GM23338 (cell line): ENCODE results near the gene HOXC9. TPM values are rescaled to one million over a fixed set of nuclear protein-coding genes. Genes with fewer than 3 reads are reported as not detected.
A peak's percentile ranks its signal among the peaks of the same experiment; 100 is the strongest.

Experiments
- ATAC-seq: fragments of 200-7000 bp; cut with Tn5 transposase; 3 replicates; pipeline ENCODE4 v1.9.1; 2020
- DNase-seq: peaks from one replicate; pipeline ENCODE4 v3.0.0-alpha.2; 2015; ENCODE audit warnings: low spot score
- H2AFZ ChIP-seq: fragments of 200-600 bp; sonication (generic); 2 replicates; pipeline ENCODE4 v1.8.0; 2016; ENCODE audit warnings: antibody characterized with exemption, mild to moderate bottlenecking, moderate library complexity
- H3F3A ChIP-seq: fragments of 200-600 bp; sonication (generic); replicated peaks from 2 replicates; pipeline ENCODE4 v1.8.0; 2017; ENCODE audit warnings: antibody characterized with exemption, mixed run types, low read depth
- H3K27ac ChIP-seq: fragments of 200-600 bp; sonication (generic); 2 replicates; pipeline ENCODE4 v1.6.1; 2016; ENCODE audit warnings: low read depth
- H3K27me3 ChIP-seq: fragments of 200-600 bp; sonication (generic); 2 replicates; pipeline ENCODE4 v1.8.0; 2016; ENCODE audit warnings: mild to moderate bottlenecking, mixed run types, moderate library complexity; ENCODE audit not compliant: insufficient read depth
- H3K36me3 ChIP-seq: fragments of 200-600 bp; sonication (generic); 2 replicates; pipeline ENCODE4 v1.8.0; 2016; ENCODE audit warnings: mild to moderate bottlenecking; ENCODE audit not compliant: insufficient read depth
- H3K4me1 ChIP-seq: fragments of 200-600 bp; sonication (generic); 2 replicates; pipeline ENCODE4 v1.8.0; 2016; ENCODE audit warnings: mild to moderate bottlenecking, moderate library complexity; ENCODE audit not compliant: insufficient read depth
- H3K4me2 ChIP-seq: fragments of 200-600 bp; sonication (generic); 2 replicates; pipeline ENCODE4 v1.7.1; 2017; ENCODE audit warnings: mixed run types
- H3K4me3 ChIP-seq: fragments of 200-600 bp; sonication (generic); 2 replicates; pipeline ENCODE4 v1.6.1; 2016; ENCODE audit warnings: mixed run types
- H3K79me2 ChIP-seq: fragments of 200-600 bp; sonication (generic); replicated peaks from 2 replicates; pipeline ENCODE4 v1.8.0; 2017; ENCODE audit warnings: mild to moderate bottlenecking; ENCODE audit not compliant: insufficient read depth
- H3K9me2 ChIP-seq: fragments of 200-600 bp; sonication (generic); 2 replicates; pipeline ENCODE4 v1.8.0; 2017; ENCODE audit not compliant: insufficient read depth
- H4K20me1 ChIP-seq: fragments of 200-600 bp; sonication (generic); replicated peaks from 2 replicates; pipeline ENCODE4 v1.8.0; 2017; ENCODE audit warnings: mild to moderate bottlenecking; ENCODE audit not compliant: insufficient read depth
- H3K27ac Mint-ChIP-seq: 2 replicates; pipeline ENCODE4 v1.8.0; 2020; ENCODE audit warnings: inconsistent platforms, mild to moderate bottlenecking, moderate library complexity, mixed read lengths
- H3K27me3 Mint-ChIP-seq: 3 replicates; pipeline ENCODE4 v1.8.0; 2022; ENCODE audit warnings: low read depth, mild to moderate bottlenecking, moderate library complexity, mixed read lengths, inconsistent platforms; ENCODE audit not compliant: insufficient read depth, poor library complexity
- H3K36me3 Mint-ChIP-seq: 3 replicates; pipeline ENCODE4 v1.8.0; 2021; ENCODE audit warnings: low read depth, mild to moderate bottlenecking, inconsistent platforms, moderate library complexity, mixed read lengths
- H3K4me1 Mint-ChIP-seq: 3 replicates; pipeline ENCODE4 v1.8.0; 2020; ENCODE audit warnings: mild to moderate bottlenecking, inconsistent platforms, mixed read lengths
- H3K4me3 Mint-ChIP-seq: 3 replicates; pipeline ENCODE4 v1.8.0; 2021; ENCODE audit warnings: moderate library complexity, mild to moderate bottlenecking, inconsistent platforms, mixed read lengths
- H3K9me3 Mint-ChIP-seq: 3 replicates; pipeline ENCODE4 v1.8.0; 2020; ENCODE audit warnings: moderate library complexity, mild to moderate bottlenecking, inconsistent platforms, mixed read lengths
- CREB1 ChIP-seq: fragments of 250-450 bp; sonication (Bioruptor Pico); IDR thresholded peaks from 2 replicates; pipeline ENCODE4 v1.5.0; 2020; ENCODE audit warnings: low read depth, mild to moderate bottlenecking, moderate library complexity
- EZH2 ChIP-seq: fragments of 200-600 bp; sonication (generic); IDR thresholded peaks from one replicate; pipeline ENCODE4 v1.8.0; 2017; ENCODE audit warnings: antibody characterized with exemption, mild to moderate bottlenecking, low read depth; ENCODE audit not compliant: unreplicated experiment
- EZH2phosphoT487 ChIP-seq: fragments of 200-600 bp; sonication (generic); IDR thresholded peaks from one replicate; pipeline ENCODE4 v1.8.1; 2018; ENCODE audit warnings: antibody characterized with exemption; ENCODE audit not compliant: unreplicated experiment
- JUNB ChIP-seq: IDR thresholded peaks from one replicate; pipeline ENCODE4 v1.6.1; 2016; ENCODE audit warnings: antibody characterized with exemption; ENCODE audit not compliant: unreplicated experiment
- NANOG ChIP-seq: IDR thresholded peaks from 2 replicates; pipeline ENCODE4 v1.6.1; 2016; ENCODE audit warnings: antibody characterized with exemption, borderline replicate concordance
- POLR2AphosphoS5 ChIP-seq: IDR thresholded peaks from 2 replicates; pipeline ENCODE4 v1.6.1; 2016; ENCODE audit warnings: antibody characterized with exemption, low read depth
- REST ChIP-seq: IDR thresholded peaks from one replicate; pipeline ENCODE4 v1.6.1; 2018; ENCODE audit warnings: antibody characterized with exemption; ENCODE audit not compliant: unreplicated experiment
- STAT1 ChIP-seq: IDR thresholded peaks from one replicate; pipeline ENCODE4 v1.6.1; 2016; ENCODE audit warnings: antibody characterized with exemption; ENCODE audit not compliant: unreplicated experiment
- ZNF114 ChIP-seq: fragments of 250-450 bp; sonication (Bioruptor Pico); IDR thresholded peaks from 2 replicates; pipeline ENCODE4 v1.5.0; 2020; ENCODE audit warnings: mild to moderate bottlenecking, moderate library complexity
- ZNF331 ChIP-seq: fragments of 250-450 bp; sonication (Bioruptor Pico); IDR thresholded peaks from 2 replicates; pipeline ENCODE4 v1.5.0; 2020; ENCODE audit warnings: low read depth, mild to moderate bottlenecking, moderate library complexity
- ZNF462 ChIP-seq: fragments of 250-450 bp; sonication (Bioruptor Pico); IDR thresholded peaks from 2 replicates; pipeline ENCODE4 v1.5.0; 2020; ENCODE audit warnings: mild to moderate bottlenecking, moderate library complexity
- polyA plus RNA-seq: library from polyadenylated mRNA; unstranded; fragments of >200 nt; fragmentation: Nextera tagmentation; extraction: Ambion mirVana; gene quantifications from 2 replicates; pipeline ENCODE4 v1.2.1, GENCODE V29; 2016
- total RNA-seq: library from RNA; depleted of rRNA; stranded (reverse); fragments of >200 nt; shearing (Covaris generic); gene quantifications from 2 replicates; pipeline ENCODE4 v1.2.3, GENCODE V29; 2014
- TF ChIP-seq, protein P1 (sequence below), 2 experiments: fragments of 200-600 bp in 1 of 2; sonication (generic) in 1 of 2; conservative IDR thresholded peaks; 2 replicates each; pipeline versions ENCODE4 v1.5.1 to v1.6.1; 2016 to 2017; ENCODE audit warnings: antibody characterized with exemption in 2 of 2, low read depth in 2 of 2, mild to moderate bottlenecking in 2 of 2, moderate library complexity in 1 of 2
- TF ChIP-seq, protein P2 (sequence below): IDR thresholded peaks from 2 replicates; pipeline ENCODE4 v1.6.1; 2016; ENCODE audit warnings: antibody characterized with exemption

Gene HOXC9
- total and polyA plus RNA-seq, 2 experiments from 2014 or later: not detected

- Histone ChIP-seq H2AFZ (no peak overlapping the region), H3K4me3 (no peak overlapping the region)
These were observed 34.9 kb downstream of the HOXC9 start for GRCh38 chr12:54034785-54035310.

More at GRCh38 chr12:54034785-54035310, 34.9 kb downstream of the HOXC9 start:
- H3K4me1 ChIP-seq: peaks cover 25% of the 10 kb centered on the region
- H3K4me2 ChIP-seq: peak overlapping the region; percentile 43; the same call in 1 of the 2 replicates
- no peaks in the 10 kb centered on the region for H3K36me3 ChIP-seq
- no peaks in the 10 kb centered on the region; the same call in 2 of the 3 replicates for H3K36me3 Mint-ChIP-seq
- peaks cover 100% of the 10 kb centered on the region for H3K27me3 ChIP-seq
- H3K9me2 ChIP-seq: no peaks in the 10 kb centered on the region
- no peak overlapping the region for H3K27ac ChIP-seq
- H3K27ac Mint-ChIP-seq: no peak overlapping the region
- DNase-seq: peak; percentile 6
- H3K4me1 Mint-ChIP-seq: peaks cover 18% of the 10 kb centered on the region
- H3F3A ChIP-seq: peaks cover 19% of the 10 kb centered on the region; the same call in 1 of the 2 replicates
- ATAC-seq: no peak
- H3K27me3 Mint-ChIP-seq: peaks cover 96% of the 10 kb centered on the region
- peak; percentile 73 for TF ChIP-seq EZH2
- TF ChIP-seq ZNF331 (CRISPR knock-in tag): no peak
- no peak for TF ChIP-seq NANOG
- no peak for TF ChIP-seq ZNF114 (CRISPR knock-in tag)
- TF ChIP-seq, protein P1, sequence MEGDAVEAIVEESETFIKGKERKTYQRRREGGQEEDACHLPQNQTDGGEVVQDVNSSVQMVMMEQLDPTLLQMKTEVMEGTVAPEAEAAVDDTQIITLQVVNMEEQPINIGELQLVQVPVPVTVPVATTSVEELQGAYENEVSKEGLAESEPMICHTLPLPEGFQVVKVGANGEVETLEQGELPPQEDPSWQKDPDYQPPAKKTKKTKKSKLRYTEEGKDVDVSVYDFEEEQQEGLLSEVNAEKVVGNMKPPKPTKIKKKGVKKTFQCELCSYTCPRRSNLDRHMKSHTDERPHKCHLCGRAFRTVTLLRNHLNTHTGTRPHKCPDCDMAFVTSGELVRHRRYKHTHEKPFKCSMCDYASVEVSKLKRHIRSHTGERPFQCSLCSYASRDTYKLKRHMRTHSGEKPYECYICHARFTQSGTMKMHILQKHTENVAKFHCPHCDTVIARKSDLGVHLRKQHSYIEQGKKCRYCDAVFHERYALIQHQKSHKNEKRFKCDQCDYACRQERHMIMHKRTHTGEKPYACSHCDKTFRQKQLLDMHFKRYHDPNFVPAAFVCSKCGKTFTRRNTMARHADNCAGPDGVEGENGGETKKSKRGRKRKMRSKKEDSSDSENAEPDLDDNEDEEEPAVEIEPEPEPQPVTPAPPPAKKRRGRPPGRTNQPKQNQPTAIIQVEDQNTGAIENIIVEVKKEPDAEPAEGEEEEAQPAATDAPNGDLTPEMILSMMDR (conservative IDR thresholded peaks at IDR 0.05; ENCODE audit: low read depth in 2 of 2): no peak
- no peak for TF ChIP-seq REST
- no peak for TF ChIP-seq POLR2AphosphoS5
- no peak for TF ChIP-seq STAT1
- no peak for TF ChIP-seq CREB1 (CRISPR knock-in tag)
- TF ChIP-seq ZNF462 (CRISPR knock-in tag): no peak
- TF ChIP-seq, protein P2, sequence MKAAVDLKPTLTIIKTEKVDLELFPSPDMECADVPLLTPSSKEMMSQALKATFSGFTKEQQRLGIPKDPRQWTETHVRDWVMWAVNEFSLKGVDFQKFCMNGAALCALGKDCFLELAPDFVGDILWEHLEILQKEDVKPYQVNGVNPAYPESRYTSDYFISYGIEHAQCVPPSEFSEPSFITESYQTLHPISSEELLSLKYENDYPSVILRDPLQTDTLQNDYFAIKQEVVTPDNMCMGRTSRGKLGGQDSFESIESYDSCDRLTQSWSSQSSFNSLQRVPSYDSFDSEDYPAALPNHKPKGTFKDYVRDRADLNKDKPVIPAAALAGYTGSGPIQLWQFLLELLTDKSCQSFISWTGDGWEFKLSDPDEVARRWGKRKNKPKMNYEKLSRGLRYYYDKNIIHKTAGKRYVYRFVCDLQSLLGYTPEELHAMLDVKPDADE: no peak
- no peak for TF ChIP-seq JUNB
- TF ChIP-seq EZH2phosphoT487: peak; percentile 14
- H3K79me2 ChIP-seq: no peaks in the 10 kb centered on the region
- H3K4me3 Mint-ChIP-seq: peak overlapping the region; percentile 33; the same call in 1 of the 3 replicates
- peaks cover 6% of the 10 kb centered on the region for H3K9me3 Mint-ChIP-seq
- H4K20me1 ChIP-seq: peaks cover 38% of the 10 kb centered on the region
